Retinal pigment epithelial cell (primary cell): ENCODE measurements around the gene DGCR8.

Source experiments
- DNase-seq: peaks from one replicate; pipeline ENCODE4 v3.0.0-alpha.2; 2010; ENCODE audit warnings: low read depth
- H3K4me3 ChIP-seq: 2 replicates; pipeline ENCODE4 v1.5.1; 2011; ENCODE audit warnings: mild to moderate bottlenecking, low read length, control low read depth, moderate library complexity
- CTCF ChIP-seq: conservative IDR thresholded peaks from 2 replicates; pipeline ENCODE4 v1.5.1; 2011; ENCODE audit warnings: low read depth, low read length, control low read depth, inconsistent platforms

Gene DGCR8

DNA sequence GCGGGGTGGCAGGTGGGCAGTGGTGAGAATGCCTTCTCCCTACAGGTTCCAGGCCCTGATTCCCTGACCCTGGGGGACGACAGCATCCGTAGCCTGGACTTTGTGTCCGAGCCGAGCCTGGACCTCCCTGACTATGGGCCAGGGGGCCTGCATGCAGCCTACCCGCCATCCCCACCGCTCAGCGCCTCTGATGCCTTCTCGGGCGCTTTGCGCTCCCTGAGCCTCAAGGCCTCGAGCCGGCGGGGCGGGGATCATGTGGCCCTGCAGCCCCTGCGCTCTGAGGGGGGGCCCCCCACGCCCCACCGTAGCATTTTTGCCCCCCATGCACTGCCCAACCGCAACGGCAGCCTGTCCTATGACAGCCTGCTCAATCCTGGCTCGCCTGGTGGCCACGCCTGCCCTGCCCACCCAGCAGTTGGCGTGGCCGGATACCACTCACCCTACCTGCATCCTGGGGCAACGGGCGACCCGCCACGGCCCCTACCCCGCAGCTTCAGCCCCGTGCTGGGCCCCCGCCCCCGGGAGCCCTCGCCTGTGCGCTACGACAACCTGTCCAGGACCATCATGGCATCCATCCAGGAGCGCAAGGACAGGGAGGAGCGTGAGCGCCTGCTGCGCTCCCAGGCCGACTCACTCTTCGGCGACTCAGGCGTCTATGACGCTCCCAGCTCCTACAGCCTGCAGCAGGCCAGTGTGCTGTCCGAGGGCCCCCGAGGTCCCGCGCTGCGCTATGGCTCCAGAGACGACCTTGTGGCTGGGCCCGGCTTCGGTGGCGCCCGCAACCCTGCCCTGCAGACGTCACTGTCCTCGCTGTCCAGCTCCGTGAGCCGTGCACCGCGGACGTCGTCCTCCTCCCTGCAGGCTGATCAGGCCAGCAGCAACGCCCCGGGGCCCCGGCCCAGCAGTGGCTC is 62.9 kb downstream of the DGCR8 start:
- no peak overlapping the region for H3K4me3 ChIP-seq
- no peak for TF ChIP-seq CTCF
- DNase-seq, result no peak

GRCh38 chr22:20143883-20144665 is 64.0 kb downstream of the DGCR8 start:
- H3K4me3 ChIP-seq, result no peak overlapping the region
- no peak for TF ChIP-seq CTCF
- DNase-seq, result no peak

GRCh38 chr22:20145206-20145831 is 65.3 kb downstream of the DGCR8 start:
- H3K4me3 ChIP-seq, result no peak overlapping the region
- no peak for DNase-seq
- TF ChIP-seq CTCF, result no peak

DNA sequence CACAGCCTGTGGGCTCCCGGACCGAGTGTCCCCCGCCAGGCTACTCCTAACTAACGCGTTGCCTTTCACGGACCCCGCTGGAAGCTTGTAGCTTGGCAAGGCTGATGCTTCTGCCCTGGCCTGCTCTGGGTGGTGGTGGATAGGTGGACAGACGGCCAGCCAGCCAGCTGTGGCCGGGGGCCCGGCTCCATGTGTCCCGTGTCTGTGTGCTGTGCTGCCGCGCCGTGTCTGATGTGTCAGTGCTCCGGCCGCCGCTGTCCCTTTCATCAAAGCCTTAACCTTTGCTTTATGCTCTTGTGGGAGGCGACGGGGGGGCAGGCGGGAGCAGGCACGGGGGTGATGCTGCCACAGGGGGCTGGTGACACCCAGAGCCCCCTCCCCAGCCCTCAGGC is 65.8 kb downstream of the DGCR8 start:
- no peak overlapping the region for H3K4me3 ChIP-seq
- no peak for DNase-seq
- TF ChIP-seq CTCF, result no peak

DNA sequence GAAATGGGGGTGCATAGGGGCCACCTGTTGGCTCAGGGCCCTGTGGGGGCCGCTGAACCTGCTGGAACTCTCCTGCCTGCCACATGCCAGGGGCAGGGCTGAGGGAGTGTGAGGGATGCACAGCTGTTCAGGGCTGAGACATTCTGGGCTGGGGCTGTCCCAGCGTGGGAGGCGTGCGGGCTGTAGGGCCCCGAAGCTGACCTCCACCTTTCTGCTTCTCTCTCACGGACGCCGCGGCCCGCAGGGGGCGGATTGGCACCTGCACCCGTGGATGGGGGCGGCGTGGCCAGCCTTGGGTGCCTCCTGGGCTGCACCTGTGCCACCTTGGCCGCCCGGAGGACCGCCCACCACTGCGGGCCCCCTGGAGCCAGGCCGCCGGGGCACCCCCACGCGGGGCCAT is 66.7 kb downstream of the DGCR8 start:
- DNase-seq, result no peak
- TF ChIP-seq CTCF, result no peak
- H3K4me3 ChIP-seq, result no peak overlapping the region

DNA sequence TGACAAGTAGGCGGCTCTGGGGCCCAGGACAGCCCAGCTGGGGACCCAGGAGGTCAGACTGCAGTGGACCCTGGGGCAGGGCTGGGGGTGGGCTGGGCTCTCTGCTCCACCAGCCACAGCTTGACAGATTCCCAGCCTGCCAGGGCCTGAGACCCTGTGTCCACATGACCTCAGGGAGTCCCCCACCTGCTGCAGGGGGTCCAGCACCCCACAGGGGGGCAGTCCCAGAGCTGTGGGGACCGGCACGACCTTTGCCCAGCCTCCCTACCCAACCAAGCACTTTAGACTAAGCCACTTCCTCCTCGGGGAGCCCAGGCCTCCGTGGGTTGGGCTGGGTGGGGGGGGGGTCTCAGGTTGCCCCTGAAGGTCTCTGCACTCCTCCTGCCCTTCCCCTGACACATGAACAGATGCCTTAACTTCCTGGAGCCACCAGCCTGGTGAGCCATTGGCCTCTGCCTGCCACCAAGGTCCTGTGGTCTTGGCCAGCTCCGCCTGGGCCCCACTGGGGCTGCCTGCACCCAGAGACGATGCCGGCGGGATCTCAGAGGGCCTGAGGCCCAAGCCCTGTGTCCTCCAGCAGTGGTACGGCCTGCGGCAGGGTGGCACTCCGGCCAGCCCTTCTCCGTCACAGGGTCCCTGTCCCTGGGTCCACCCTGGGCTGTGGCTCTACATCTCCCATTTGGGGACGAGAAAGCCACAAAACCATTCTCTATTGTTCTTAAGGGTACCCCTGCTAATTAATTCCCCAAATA is 67.4 kb downstream of the DGCR8 start:
- no peak for DNase-seq
- no peak for TF ChIP-seq CTCF
- H3K4me3 ChIP-seq, result no peak overlapping the region
